ENCODE data around the gene PLA2G15. TPM values are rescaled to one million over a fixed set of nuclear protein-coding genes. Genes with fewer than 3 reads are reported as not detected.

PLA2G15 gene, protein sequence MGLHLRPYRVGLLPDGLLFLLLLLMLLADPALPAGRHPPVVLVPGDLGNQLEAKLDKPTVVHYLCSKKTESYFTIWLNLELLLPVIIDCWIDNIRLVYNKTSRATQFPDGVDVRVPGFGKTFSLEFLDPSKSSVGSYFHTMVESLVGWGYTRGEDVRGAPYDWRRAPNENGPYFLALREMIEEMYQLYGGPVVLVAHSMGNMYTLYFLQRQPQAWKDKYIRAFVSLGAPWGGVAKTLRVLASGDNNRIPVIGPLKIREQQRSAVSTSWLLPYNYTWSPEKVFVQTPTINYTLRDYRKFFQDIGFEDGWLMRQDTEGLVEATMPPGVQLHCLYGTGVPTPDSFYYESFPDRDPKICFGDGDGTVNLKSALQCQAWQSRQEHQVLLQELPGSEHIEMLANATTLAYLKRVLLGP
- 10 to 100 TPM; 11.6 to 11.8 TPM for total RNA-seq

DNA sequence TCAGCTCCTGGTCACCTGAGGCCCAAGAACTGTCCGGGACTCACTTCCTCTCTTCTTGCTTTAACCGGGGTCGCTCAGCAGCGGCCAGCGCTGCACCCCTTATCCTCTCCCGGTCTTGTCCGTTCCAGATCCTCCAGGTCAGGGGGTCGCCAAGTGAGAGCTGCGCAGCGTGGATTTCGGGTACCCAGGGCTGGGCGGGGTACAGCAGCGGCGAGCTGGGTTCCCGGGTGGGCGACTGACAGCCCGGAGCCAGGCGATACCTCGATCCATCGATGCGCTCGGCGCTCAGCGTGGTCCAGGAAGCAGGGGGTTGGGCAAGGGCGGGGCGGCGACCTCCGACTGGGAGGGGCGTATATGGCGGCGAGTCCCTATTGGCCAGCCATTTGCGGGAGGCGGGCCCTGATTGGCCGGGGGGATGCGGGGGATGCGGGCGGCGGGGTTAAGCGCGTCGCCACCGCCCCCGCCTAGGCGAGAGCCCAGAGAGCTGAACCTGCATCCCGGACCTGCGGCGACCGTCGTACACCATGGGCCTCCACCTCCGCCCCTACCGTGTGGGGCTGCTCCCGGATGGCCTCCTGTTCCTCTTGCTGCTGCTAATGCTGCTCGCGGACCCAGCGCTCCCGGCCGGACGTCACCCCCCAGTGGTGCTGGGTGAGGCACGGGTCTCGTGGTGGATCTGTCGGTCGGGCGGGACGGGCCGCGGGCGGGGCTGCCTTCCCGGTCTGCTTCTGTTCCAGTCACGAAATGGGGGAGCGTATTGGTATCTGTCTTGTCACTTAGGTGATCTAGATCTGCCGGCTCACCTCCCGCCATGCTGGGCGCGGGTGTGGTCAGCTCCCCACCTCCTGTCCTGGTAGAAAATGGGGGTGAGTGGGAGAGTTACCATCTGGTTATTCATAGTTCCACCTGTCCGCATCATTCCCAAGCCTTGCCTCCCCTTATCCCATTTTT, at the start of gene PLA2G15:
PLA2G15 (plus strand) TSS at position 471 of the 951 bp plus-strand sequence; CDS start at position 525, 54 bp downstream.
- ATAC-seq = peak; percentile 97 to 99
- peaks cover 15 to 22% of the 10 kb centered on the region in 2 donors for H3K4me1 Mint-ChIP-seq (ENCODE audit: low read depth in 2 of 2)
- peak; percentile 95 for DNase-seq (ENCODE audit: low spot score)
- H3K27me3 Mint-ChIP-seq = no peaks in the 10 kb centered on the region
- H3K4me3 Mint-ChIP-seq = peak within 1 kb of the TSS; percentile 93
- no peaks in the 10 kb centered on the region for H3K9me3 Mint-ChIP-seq
- H3K36me3 Mint-ChIP-seq = no peaks in the 10 kb centered on the region
- H3K27ac Mint-ChIP-seq = peak within 1 kb of the TSS; percentile 59 to 97

DNA sequence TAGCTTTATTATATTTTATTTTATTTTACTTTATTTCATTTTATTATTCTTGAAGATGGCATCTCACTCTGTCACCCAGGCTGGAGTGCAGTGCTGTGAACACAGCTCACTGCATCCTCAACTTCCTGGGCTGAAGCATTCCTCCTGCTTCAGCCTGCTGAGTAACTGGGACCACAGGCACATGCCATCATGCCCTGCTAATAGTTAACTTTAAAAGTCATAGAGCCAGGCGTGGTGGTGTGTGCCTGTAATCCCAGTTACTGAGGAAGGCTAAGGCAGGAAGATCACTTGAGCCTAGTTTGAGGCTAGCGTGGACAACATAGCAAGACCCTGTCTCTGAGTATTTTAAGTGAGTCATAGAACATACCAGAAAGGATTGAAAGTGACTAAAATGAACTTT, 47.9 kb upstream of the PLA2G15 start:
- ATAC-seq (no peak), DNase-seq (ENCODE audit: low spot score) (no peak)
- H3K9me3 Mint-ChIP-seq = no peaks in the 10 kb centered on the region
- no peaks in the 10 kb centered on the region for H3K36me3 Mint-ChIP-seq
- no peaks in the 10 kb centered on the region for H3K27me3 Mint-ChIP-seq
- no peak overlapping the region for H3K27ac Mint-ChIP-seq
- peaks cover 13 to 28% of the 10 kb centered on the region in 2 donors for H3K4me1 Mint-ChIP-seq (ENCODE audit: low read depth in 2 of 2)
- no peak overlapping the region for H3K4me3 Mint-ChIP-seq

DNA sequence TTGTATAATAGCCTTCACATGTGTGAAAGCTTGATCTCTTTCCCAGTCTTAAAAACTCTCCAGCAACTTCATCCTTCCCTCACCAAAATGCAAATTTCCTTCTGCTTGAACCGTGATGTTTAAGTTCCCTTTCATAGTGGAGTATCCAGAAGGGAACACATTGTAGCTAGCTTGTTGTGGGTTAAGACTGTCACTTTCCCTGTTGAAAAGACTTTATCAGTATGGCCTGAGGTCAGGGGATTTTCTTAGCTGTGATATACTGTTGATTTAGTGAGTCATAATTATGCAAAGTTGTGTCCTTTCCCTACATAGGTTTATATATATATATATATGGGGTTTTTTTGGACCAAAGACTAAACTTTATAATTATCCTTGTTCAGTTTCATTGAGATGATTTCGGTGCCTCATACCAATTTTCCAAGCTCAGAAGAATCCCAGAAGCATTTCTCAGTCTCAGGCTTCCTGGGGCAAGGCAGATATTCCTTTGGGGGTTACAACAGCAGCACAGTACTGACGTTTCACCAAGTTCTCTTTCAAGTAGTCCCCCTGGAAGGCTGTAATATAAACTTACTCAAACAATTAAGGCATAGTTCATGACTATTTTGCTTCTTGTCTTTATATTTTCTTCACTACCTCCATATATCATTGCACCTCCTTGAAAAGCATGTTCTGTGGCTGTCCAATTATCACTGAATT, 44.9 kb upstream of the PLA2G15 start:
- H3K4me3 Mint-ChIP-seq = peak overlapping the region; percentile 2
- ATAC-seq (peak; percentile 85 to 89), DNase-seq (ENCODE audit: low spot score) (no peak)
- no peaks in the 10 kb centered on the region for H3K27me3 Mint-ChIP-seq
- H3K4me1 Mint-ChIP-seq (ENCODE audit: low read depth in 2 of 2) = peaks cover 7 to 18% of the 10 kb centered on the region in 2 donors
- H3K9me3 Mint-ChIP-seq = no peaks in the 10 kb centered on the region
- no peaks in the 10 kb centered on the region for H3K36me3 Mint-ChIP-seq
- H3K27ac Mint-ChIP-seq = peak overlapping the region; percentile 17 to 20

DNA sequence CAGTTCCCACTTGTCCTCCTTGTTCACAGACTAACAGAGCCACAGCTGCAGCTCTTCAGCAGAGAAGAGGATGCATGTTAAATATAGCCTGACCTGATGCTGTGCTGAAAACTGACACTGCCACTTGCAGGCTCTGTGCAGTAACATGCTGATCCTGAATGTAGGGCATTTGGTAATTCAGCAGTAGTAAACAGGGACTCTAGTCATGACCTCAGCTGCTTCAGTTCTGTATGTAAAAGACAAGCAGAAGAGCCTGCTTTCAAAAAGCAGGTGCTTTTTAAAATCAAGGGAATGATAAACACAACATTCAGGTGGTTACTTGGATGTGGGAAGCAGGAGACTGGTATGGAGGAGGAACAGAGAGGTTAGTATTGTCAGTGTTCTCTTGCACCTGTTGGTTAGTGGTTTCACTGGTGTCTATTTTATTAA, 43.1 kb upstream of the PLA2G15 start:
- H3K4me3 Mint-ChIP-seq = no peak overlapping the region
- no peaks in the 10 kb centered on the region for H3K27me3 Mint-ChIP-seq
- ATAC-seq = no peak
- no peaks in the 10 kb centered on the region for H3K36me3 Mint-ChIP-seq
- no peaks in the 10 kb centered on the region for H3K9me3 Mint-ChIP-seq
- no peak for DNase-seq (ENCODE audit: low spot score)
- peak overlapping the region in 1 of 2 donors; percentile 20 for H3K27ac Mint-ChIP-seq
- peaks cover 13 to 20% of the 10 kb centered on the region in 2 donors for H3K4me1 Mint-ChIP-seq (ENCODE audit: low read depth in 2 of 2)

DNA sequence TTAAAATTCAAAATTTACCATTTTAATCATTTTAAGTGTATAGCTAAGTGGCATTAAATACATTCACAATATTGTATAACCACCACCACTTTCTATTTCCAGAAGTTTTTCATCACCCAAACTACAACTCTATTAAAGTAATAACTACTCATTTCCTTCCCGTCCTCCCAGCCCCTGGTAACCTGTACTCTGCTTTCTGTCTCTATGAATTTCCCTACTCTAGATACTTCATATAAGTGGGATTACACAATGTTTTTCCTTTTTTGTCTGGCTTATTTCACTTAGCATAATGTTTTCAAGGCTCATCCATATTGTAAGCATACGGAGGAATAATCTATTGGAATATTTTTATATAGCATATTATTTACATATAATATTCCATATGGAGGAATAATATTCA, 38.9 kb upstream of the PLA2G15 start:
- Mint-ChIP-seq H3K4me1 (ENCODE audit: low read depth in 2 of 2) (peaks cover 14 to 15% of the 10 kb centered on the region in 2 donors), H3K27ac (peak overlapping the region in 1 of 2 donors; percentile 30), H3K36me3 (no peaks in the 10 kb centered on the region), H3K4me3 (no peak overlapping the region), H3K27me3 (no peaks in the 10 kb centered on the region), H3K9me3 (no peaks in the 10 kb centered on the region)
- DNase-seq (ENCODE audit: low spot score) (no peak), ATAC-seq (no peak)

DNA sequence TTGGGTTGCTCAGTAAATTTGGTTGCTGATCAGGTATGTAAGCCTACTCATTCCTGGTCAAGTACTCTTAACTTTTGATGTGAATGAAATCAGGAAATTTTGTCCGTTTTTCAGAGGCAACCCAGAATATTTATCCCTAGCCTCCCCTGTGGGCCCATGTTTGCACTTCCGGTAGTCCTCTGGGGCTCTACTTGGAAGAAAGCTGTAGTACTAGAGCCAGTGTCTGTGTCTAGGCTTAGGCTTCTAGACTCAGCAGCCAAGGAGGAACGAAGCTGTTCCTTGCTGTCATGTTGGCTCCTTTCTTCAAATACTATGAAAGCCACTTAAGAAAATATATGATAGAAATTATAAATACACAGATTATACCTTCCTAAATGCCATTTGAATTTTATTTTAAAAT, 30.4 kb upstream of the PLA2G15 start:
- DNase-seq (ENCODE audit: low spot score) (no peak), ATAC-seq (no peak)
- Mint-ChIP-seq H3K4me1 (ENCODE audit: low read depth in 2 of 2) (peaks cover 12 to 15% of the 10 kb centered on the region in 2 donors), H3K27me3 (no peaks in the 10 kb centered on the region), H3K4me3 (no peak overlapping the region), H3K9me3 (no peaks in the 10 kb centered on the region), H3K36me3 (peaks cover 5% of the 10 kb centered on the region), H3K27ac (peak overlapping the region; percentile 24 to 28)

DNA sequence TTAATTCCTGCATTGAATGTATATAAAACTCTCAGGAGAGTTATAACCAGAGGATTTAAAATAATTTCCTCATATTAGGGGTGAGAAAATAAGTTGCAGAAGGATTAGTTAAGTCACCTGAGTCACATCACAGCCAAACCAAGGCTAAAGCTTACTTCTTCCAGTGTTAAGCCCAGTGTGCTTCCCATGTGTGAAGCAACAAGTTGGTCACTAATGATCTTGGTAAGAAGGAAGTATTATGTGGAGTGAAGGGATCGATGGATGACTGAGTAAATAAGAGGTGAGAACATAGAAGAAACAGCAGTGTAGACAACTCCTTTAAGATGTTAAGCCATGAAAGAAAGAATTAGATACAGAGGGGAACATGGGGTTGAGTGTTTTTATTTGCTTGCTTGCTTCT, 29.9 kb upstream of the PLA2G15 start:
- H3K36me3 Mint-ChIP-seq = peaks cover 5% of the 10 kb centered on the region
- ATAC-seq (no peak), DNase-seq (ENCODE audit: low spot score) (no peak)
- no peak overlapping the region for H3K4me3 Mint-ChIP-seq
- H3K27ac Mint-ChIP-seq = peak overlapping the region; percentile 6 to 28
- peaks cover 12 to 20% of the 10 kb centered on the region in 2 donors for H3K4me1 Mint-ChIP-seq (ENCODE audit: low read depth in 2 of 2)
- H3K27me3 Mint-ChIP-seq = no peaks in the 10 kb centered on the region
- H3K9me3 Mint-ChIP-seq = no peaks in the 10 kb centered on the region

DNA sequence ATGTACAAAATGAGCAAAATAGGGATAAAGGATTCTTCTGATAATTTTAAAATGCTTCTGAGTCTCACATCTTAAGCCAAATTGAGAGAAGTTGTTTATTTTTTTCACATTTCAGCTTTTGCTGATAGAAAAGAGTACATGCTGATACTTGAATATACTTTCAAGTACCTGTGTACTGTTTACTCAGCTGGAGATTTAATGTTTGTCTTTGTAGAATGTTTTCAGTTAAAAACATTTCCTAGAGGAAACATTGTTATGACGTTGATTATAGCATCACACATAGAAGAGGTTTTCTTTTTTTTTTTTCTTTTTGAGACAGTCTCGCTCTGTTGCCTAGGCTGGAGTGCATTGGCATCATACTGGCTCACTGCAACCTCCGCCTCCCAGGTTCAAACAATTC, 28.9 kb upstream of the PLA2G15 start:
- no peak for ATAC-seq
- Mint-ChIP-seq H3K36me3 (peaks cover 9% of the 10 kb centered on the region), H3K9me3 (no peaks in the 10 kb centered on the region), H3K4me3 (no peak overlapping the region), H3K27me3 (no peaks in the 10 kb centered on the region), H3K27ac (peak overlapping the region; percentile 6 to 28), H3K4me1 (ENCODE audit: low read depth in 2 of 2) (peaks cover 12 to 17% of the 10 kb centered on the region in 2 donors)
- DNase-seq (ENCODE audit: low spot score) = no peak

DNA sequence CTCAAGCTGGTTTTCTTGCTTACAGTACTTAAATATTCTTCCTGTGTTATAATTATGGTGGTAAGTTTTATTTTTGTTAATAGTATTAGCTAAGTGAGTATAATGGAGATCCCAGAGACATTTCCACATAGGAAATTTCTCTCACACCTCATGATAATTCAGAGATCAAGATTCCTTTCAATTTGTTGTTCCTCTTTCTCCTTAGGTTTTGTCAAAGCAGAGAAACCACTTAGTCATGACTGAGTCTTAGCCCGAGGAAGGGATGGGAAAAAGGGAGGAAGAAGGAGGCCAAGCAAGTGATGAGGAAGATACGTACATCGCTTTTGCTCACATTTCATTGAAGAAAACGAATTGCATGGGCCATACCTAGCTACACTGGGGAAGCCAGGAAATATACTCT, 27.7 kb upstream of the PLA2G15 start:
- Mint-ChIP-seq H3K36me3 (peaks cover 15% of the 10 kb centered on the region), H3K9me3 (no peaks in the 10 kb centered on the region), H3K27ac (peak overlapping the region in 1 of 2 donors; percentile 63), H3K4me1 (ENCODE audit: low read depth in 2 of 2) (peaks cover 5 to 14% of the 10 kb centered on the region in 2 donors), H3K27me3 (no peaks in the 10 kb centered on the region), H3K4me3 (no peak overlapping the region)
- ATAC-seq = no peak
- no peak for DNase-seq (ENCODE audit: low spot score)

DNA sequence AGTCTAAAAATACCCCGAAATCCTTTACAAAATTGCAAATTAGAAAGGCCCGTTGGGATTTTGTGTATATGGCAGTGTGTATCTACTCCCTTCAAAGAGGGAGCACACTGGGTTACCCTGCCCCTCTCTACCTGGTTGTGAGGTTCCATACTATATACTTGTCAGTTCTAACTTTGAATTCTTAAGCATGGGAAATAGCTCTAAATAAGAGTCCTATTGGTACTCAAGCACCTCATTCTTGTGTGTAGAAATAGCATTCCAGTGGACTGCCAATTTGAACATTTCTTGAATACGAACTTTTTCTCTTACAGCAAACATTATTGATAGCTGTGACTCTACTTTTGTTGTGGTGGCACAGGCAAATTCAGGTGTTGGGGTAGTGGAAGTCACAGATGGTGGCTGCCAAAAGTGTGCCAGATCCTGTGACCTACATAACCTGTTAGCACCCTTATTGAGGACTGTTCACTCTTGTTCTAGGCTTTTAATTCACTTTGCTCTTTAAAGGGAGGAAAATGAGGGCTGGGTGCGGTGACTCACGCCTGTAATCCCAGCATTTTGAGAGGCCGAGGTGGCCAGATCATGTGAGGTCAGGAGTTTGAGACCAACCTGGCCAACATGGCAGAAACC, 25.3 kb upstream of the PLA2G15 start:
- Mint-ChIP-seq H3K27ac (peak overlapping the region in 1 of 2 donors; percentile 54), H3K36me3 (peaks cover 15% of the 10 kb centered on the region), H3K4me1 (ENCODE audit: low read depth in 2 of 2) (peaks cover 5 to 14% of the 10 kb centered on the region in 2 donors), H3K9me3 (no peaks in the 10 kb centered on the region), H3K4me3 (no peak overlapping the region), H3K27me3 (no peaks in the 10 kb centered on the region)
- DNase-seq (ENCODE audit: low spot score) = no peak
- ATAC-seq = no peak

DNA sequence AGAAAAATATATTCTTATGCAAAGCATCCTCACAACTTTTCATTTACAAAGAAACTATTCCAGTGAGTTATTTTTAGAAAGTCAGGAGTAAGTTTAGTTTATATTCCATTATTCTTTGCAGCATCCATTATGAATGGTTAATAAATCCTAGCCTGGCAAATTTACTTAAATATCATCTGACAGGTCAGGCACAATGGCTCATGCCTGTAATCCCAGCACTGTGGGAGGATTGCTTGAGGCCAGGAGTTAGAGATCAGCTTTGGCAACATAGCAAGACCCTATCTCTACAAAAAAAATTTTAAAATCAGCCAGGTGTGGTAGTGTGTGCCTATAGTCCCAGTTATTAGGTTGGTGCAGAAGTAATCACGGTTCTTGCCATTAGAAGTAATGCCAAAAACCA, 22.1 kb upstream of the PLA2G15 start:
- Mint-ChIP-seq H3K27ac (no peak overlapping the region), H3K4me1 (ENCODE audit: low read depth in 2 of 2) (peaks cover 12 to 14% of the 10 kb centered on the region in 2 donors), H3K27me3 (no peaks in the 10 kb centered on the region), H3K4me3 (no peak overlapping the region), H3K36me3 (peaks cover 10% of the 10 kb centered on the region), H3K9me3 (no peaks in the 10 kb centered on the region)
- DNase-seq (ENCODE audit: low spot score) = no peak
- no peak for ATAC-seq

DNA sequence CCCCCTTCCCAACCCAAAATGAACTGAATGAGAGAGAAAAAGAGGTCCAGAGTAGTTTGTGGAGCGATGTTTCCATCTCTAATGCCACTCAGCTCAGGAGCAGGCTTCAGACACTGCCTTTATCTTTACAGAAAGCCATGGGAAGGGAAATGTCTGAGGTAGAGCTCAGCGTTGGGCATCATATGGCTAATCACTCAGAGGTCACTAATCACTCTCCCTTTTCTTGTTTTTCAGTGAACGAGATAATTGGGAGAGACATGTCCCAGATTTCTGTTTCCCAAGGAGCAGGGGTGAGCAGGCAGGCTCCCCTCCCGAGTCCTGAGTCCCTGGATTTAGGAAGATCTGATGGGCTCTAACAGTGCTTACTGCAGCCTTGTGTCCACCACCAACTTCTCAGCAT, 19.1 kb upstream of the PLA2G15 start:
- DNase-seq (ENCODE audit: low spot score) (no peak), ATAC-seq (no peak)
- Mint-ChIP-seq H3K9me3 (no peaks in the 10 kb centered on the region), H3K27me3 (no peaks in the 10 kb centered on the region), H3K4me3 (no peak overlapping the region), H3K36me3 (peaks cover 7% of the 10 kb centered on the region), H3K27ac (peak overlapping the region; percentile 71 to 80), H3K4me1 (ENCODE audit: low read depth in 2 of 2) (peaks cover 12 to 20% of the 10 kb centered on the region in 2 donors)

Measured in natural killer cell treated with Interleukin-12 subunit alpha and Interleukin-12 subunit beta and Interleukin-15 and Interleukin-18, amount 100 ng/mL, for 72 hours (primary cell).